HG02938 (cell line): ENCODE measurements around the gene MT1A.

Source experiments
- ATAC-seq: cut with Tn5 transposase; IDR thresholded peaks from one replicate; pipeline ENCODE4 v1.9.1; 2021; ENCODE audit warnings: mild to moderate bottlenecking, moderate library complexity; ENCODE audit not compliant: unreplicated experiment

Gene MT1A

GRCh38 chr16:56675685-56676210 lies 37.3 kb downstream of the MT1A start:
- no peak for ATAC-seq

- no peak for ATAC-seq
These were observed 39.0 kb downstream of the MT1A start for GRCh38 chr16:56677474-56677873.

- ATAC-seq, result no peak
These were observed 40.7 kb downstream of the MT1A start for GRCh38 chr16:56679078-56679730.

- ATAC-seq, result no peak
These were observed 41.4 kb downstream of the MT1A start for GRCh38 chr16:56679818-56680217.

- peak; percentile 93 for ATAC-seq
These were observed 43.7 kb downstream of the MT1A start, which contains the start of gene MT1X for GRCh38 chr16:56681939-56682702. Gene MT1X (plus strand): TSS chr16:56682470. CDS start chr16:56682541, 71 bp downstream.

GRCh38 chr16:56682703-56683397 lies 44.4 kb downstream of the MT1A start:
- peak; percentile 3 for ATAC-seq

- ATAC-seq, result no peak
These were observed 45.1 kb downstream of the MT1A start for GRCh38 chr16:56683424-56684172.

GRCh38 chr16:56684256-56684925 lies 45.9 kb downstream of the MT1A start:
- ATAC-seq, result no peak

- no peak for ATAC-seq
These were observed 46.6 kb downstream of the MT1A start for GRCh38 chr16:56684926-56685590.

- no peak for ATAC-seq
These were observed 48.3 kb downstream of the MT1A start for GRCh38 chr16:56686758-56687157.

- ATAC-seq, result no peak
These were observed 50.3 kb downstream of the MT1A start for GRCh38 chr16:56688762-56689161.

- ATAC-seq, result no peak
These were observed 50.7 kb downstream of the MT1A start for GRCh38 chr16:56689171-56689570.
